ENCODE measurements around the gene CPSF4L.

Gene CPSF4L

DNA sequence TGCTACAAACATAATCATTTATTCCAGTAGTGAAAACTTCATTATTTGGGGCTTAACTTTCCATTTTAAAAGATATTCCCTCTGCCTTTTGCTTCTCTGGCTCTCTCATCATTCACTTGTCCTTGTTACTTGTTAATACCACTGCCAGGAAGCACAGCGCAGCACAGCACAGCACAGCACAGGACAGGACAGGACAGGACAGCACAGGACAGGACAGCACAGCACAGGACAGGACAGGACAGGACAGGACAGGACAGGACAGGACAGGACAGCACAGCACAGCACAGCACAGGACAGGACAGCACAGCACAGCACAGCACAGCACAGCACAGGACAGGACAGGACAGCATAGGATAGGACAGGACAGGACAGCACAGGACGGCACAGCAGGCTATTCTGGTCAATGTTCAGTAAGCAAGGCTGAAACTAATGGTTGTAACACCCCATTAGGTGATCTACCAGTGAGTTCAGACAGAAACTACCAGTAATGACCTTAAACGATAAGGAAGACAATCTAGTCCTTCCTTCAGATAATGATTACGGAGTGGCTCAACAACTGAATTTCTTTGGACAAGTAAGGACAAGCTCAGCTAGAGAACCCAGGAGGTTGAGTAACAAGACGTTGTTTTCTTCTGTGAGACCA lies 36.9 kb downstream of the CPSF4L start:
- POLR2A ChIA-PET (ENCODE audit: low non-redundant PET): no interaction called here
- DNase-seq (ENCODE audit: low spot score): no peak
- TF ChIP-seq CTCF (conservative IDR thresholded peaks at IDR 0.05; ENCODE audit: low read depth): no peak
- H3K27ac ChIP-seq: peak overlapping the region; percentile 59
- CTCF ChIA-PET: no interaction called here

GRCh38 chr17:73224237-73224636 lies 37.4 kb downstream of the CPSF4L start:
- CTCF ChIA-PET: no interaction called here

GRCh38 chr17:73223626-73224230 lies 38.0 kb downstream of the CPSF4L start:
- no peak for DNase-seq (ENCODE audit: low spot score)
- no peak overlapping the region for H3K27ac ChIP-seq
- no peak for TF ChIP-seq CTCF (conservative IDR thresholded peaks at IDR 0.05; ENCODE audit: low read depth)
- POLR2A ChIA-PET (ENCODE audit: low non-redundant PET): no interaction called here
- CTCF ChIA-PET: interaction anchor here (0.6 kb wide), 1 partner anchor 206 kb away, joined by 3 read pairs; no protein-coding TSS in a partner anchor

More at GRCh38 chr17:73224237-73224636, 37.4 kb downstream of the CPSF4L start:
- POLR2A ChIA-PET (ENCODE audit: low non-redundant PET): no interaction called here
- TF ChIP-seq CTCF (conservative IDR thresholded peaks at IDR 0.05; ENCODE audit: low read depth): no peak
- no peak for DNase-seq (ENCODE audit: low spot score)
- H3K27ac ChIP-seq: no peak overlapping the region

DNA sequence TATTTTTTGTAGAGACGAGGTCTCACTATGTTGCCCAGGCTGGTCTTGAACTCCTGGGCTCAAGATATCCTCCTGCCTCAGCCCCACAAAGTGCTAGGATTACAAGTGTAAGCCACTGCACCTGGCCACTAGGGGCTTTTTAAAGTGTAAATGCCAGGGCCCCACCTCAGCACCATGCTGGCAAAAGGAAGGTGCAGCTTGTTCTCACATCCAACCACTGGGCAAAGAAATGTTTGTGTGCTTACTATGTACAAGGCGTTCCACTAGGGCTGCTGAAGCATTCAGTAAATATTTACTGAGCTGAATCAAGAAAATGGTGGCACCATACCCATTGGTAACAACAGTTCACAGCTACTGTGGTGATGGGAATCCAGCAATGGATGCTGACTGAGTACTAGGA lies 46.2 kb downstream of the CPSF4L start:
- CTCF ChIA-PET: no interaction called here
- no peak for TF ChIP-seq CTCF (conservative IDR thresholded peaks at IDR 0.05; ENCODE audit: low read depth)

GRCh38 chr17:73214851-73215250 lies 46.8 kb downstream of the CPSF4L start:
- CTCF ChIA-PET: no interaction called here

More for the DNA sequence above, 46.2 kb downstream of the CPSF4L start:
- no peak for DNase-seq (ENCODE audit: low spot score)
- no peak overlapping the region for H3K27ac ChIP-seq
- POLR2A ChIA-PET (ENCODE audit: low non-redundant PET): no interaction called here

DNA sequence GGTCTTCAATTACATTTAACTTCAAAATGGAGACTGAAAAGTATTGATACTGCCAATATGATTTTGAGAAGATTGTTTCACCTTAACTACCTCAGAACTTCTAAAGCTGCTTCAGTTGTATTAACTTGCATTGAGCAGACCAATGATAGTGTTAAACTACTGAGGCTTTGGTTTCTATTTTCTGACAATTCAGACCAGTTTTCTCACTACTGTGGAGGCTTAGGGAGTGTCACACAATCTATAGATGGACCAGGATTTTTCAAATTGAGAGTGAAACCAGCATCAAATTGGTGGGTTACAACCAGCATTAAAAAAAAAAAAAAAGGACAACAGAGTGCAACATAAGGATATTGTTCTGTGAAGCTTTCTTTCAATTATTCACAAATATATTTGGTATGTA lies 47.7 kb downstream of the CPSF4L start:
- TF ChIP-seq CTCF (conservative IDR thresholded peaks at IDR 0.05; ENCODE audit: low read depth): no peak
- ChIA-PET CTCF (no interaction called here), POLR2A (ENCODE audit: low non-redundant PET) (no interaction called here)
- no peak overlapping the region for H3K27ac ChIP-seq
- no peak for DNase-seq (ENCODE audit: low spot score)

More at GRCh38 chr17:73214851-73215250, 46.8 kb downstream of the CPSF4L start:
- no peak for DNase-seq (ENCODE audit: low spot score)
- TF ChIP-seq CTCF (conservative IDR thresholded peaks at IDR 0.05; ENCODE audit: low read depth): no peak
- POLR2A ChIA-PET (ENCODE audit: low non-redundant PET): no interaction called here
- H3K27ac ChIP-seq: no peak overlapping the region
